CD4-positive, alpha-beta T cell treated with Interleukin-15 for 1 hour (primary cell): ENCODE measurements around the gene FAM222A.

Experiments used
- DNase-seq: peaks from one replicate; pipeline ENCODE4 v3.0.0-alpha.2; 2020

Gene FAM222A

GRCh38 chr12:109777544-109777943 lies 63.9 kb downstream of the FAM222A start:
- peak; percentile 38 for DNase-seq

- no peak for DNase-seq
These were observed 65.1 kb downstream of the FAM222A start for GRCh38 chr12:109778684-109779083.

- no peak for DNase-seq
These were observed 65.8 kb downstream of the FAM222A start for GRCh38 chr12:109779382-109779781.

- no peak for DNase-seq
These were observed 68.2 kb downstream of the FAM222A start for GRCh38 chr12:109781668-109782325.

- no peak for DNase-seq
These were observed 68.7 kb downstream of the FAM222A start for GRCh38 chr12:109782326-109782703.

- DNase-seq, result no peak
These were observed 69.7 kb downstream of the FAM222A start for GRCh38 chr12:109783135-109783964.

GRCh38 chr12:109783965-109784244 lies 70.3 kb downstream of the FAM222A start:
- no peak for DNase-seq

- no peak for DNase-seq
These were observed 72.2 kb downstream of the FAM222A start for GRCh38 chr12:109785854-109786253.

- no peak for DNase-seq
These were observed 73.2 kb downstream of the FAM222A start for GRCh38 chr12:109786799-109787198.

GRCh38 chr12:109789526-109790048 lies 76.0 kb downstream of the FAM222A start:
- DNase-seq, result no peak

GRCh38 chr12:109792992-109793391 lies 79.4 kb downstream of the FAM222A start:
- no peak for DNase-seq

- DNase-seq, result no peak
These were observed 79.8 kb downstream of the FAM222A start for GRCh38 chr12:109793411-109793810.

GRCh38 chr12:109793826-109794501 lies 80.3 kb downstream of the FAM222A start:
- DNase-seq, result no peak

- DNase-seq, result no peak
These were observed 81.4 kb downstream of the FAM222A start for GRCh38 chr12:109795023-109795422.

GRCh38 chr12:109796057-109796456 lies 82.4 kb downstream of the FAM222A start:
- DNase-seq, result no peak

- DNase-seq, result no peak
These were observed 84.5 kb downstream of the FAM222A start for GRCh38 chr12:109797905-109798669.

- DNase-seq, result no peak
These were observed 85.1 kb downstream of the FAM222A start for GRCh38 chr12:109798691-109799090.

GRCh38 chr12:109800536-109800935 lies 86.9 kb downstream of the FAM222A start:
- DNase-seq, result no peak

- no peak for DNase-seq
These were observed 89.2 kb downstream of the FAM222A start for GRCh38 chr12:109802828-109803227.

- no peak for DNase-seq
These were observed 90.1 kb downstream of the FAM222A start for GRCh38 chr12:109803678-109804077.

- peak; percentile 65 for DNase-seq
These were observed 91.5 kb downstream of the FAM222A start for GRCh38 chr12:109804820-109805761.
